GM18519 (cell line): ENCODE measurements around the gene LGALS12.

Experiments used
- ATAC-seq: cut with Tn5 transposase; IDR thresholded peaks from one replicate; pipeline ENCODE4 v1.9.1; 2021; ENCODE audit warnings: mild to moderate bottlenecking, moderate library complexity; ENCODE audit not compliant: unreplicated experiment, low FRiP score

The LGALS12 gene, protein sequence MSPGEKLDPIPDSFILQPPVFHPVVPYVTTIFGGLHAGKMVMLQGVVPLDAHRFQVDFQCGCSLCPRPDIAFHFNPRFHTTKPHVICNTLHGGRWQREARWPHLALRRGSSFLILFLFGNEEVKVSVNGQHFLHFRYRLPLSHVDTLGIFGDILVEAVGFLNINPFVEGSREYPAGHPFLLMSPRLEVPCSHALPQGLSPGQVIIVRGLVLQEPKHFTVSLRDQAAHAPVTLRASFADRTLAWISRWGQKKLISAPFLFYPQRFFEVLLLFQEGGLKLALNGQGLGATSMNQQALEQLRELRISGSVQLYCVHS

DNA sequence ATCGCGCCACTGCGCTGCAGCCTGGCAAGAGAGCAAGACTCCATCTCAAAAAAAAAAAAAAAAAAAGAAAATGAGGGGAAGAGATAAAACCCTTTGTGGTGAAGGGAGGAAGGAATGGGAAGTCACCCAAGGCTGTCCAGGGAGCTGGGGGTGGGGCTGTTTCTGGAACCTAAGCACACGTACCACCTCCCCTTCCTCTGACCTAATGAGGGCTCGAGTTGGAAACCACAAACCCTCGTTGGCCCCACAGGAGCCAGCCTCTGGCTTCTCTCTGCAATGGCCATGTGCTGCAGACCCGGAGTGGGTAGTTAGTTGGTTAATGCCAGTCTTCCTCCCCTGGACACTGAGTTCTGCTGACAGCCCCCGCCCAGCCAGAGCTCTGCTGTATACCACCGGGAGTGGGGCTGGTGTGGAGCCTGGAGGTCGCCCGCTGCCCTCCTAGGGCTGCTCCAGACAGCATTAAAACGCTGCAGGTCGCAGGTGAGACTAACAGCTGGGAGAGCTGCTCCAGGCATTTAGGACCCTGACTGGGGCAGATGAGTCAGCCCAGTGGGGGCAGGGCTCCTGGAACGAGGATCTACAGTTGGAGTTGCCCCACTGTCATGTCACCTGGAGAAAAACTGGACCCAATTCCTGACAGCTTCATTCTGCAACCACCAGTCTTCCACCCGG is at the start of gene LGALS12:
LGALS12 (plus strand) TSS at position 228 of the 672 bp plus-strand sequence; CDS start at position 603, 375 bp downstream.
- no peak for ATAC-seq

DNA sequence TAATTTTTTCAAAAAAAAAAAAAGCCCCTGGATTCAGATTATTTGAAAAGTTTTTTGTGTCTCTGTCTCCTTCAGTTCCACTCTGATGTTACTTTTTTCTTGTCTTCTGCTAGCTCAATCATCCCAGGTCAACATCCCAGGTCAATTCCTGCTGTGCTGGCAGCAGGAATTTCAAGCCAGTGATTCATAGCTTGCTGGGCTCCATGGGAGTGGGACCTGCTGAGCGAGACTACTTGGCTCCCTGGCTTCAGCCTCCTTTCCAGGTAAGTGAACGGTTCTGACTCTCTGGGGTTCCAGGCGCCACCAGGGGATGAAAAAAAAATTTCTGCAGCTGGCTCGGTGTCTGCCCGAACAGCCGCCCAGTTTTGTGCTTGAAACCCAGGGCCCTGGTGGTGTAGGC is 46.3 kb upstream of the LGALS12 start:
- no peak for ATAC-seq

DNA sequence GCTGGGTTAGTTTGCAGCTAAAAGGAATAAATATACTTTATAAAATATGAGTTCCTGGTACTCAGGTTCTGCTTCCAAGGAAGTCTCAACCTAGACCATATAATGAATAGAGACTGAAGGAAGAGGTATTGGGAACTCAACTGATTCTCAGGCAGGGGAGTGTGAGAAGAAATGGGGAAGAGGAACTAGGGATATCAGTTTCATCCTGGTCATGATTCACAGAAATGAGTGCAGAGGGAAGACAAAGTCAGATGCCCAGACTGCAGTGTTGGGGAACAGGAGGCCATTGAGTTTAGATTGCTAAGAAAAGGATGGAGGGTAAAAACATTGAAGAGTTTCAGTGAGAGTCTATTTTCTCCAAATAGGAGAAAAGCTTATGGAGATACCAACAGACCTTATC is 43.7 kb upstream of the LGALS12 start:
- ATAC-seq = no peak

DNA sequence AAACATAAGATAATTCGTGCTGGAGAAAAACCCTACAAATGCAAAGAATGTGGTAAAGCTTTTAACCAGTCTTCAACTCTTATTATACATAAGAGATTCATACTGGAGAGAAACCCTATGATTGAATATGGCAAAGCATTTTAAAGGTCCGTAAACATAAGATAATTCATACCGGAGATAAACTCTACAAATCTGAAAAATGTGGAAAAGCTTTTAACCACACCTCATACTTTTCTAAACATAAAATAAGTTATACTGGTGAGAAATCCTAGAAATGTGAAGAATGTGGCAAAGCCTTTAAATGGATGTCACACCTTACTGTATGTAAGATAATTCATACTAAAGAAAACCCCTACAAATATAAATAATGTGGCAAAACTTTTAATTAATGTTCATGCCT is 35.6 kb upstream of the LGALS12 start:
- no peak for ATAC-seq

DNA sequence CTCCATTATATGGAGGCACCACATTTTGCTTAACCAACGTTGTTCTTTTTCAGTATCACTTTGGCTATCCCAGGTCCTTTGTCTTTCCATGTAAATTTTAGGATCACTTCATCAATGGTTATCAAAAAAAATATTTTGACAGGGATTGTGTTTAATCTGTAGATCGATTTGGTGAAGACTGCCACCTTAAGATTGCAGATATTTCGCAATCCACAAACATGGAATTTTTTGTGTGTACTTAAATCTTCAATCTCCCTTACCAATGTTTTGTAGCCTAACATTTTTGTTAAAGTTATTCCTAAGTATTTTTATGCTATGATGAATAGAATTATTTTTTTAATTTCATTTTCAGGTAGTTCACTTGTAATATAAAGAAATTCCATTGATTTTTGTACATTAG is 33.5 kb upstream of the LGALS12 start:
- ATAC-seq = no peak

DNA sequence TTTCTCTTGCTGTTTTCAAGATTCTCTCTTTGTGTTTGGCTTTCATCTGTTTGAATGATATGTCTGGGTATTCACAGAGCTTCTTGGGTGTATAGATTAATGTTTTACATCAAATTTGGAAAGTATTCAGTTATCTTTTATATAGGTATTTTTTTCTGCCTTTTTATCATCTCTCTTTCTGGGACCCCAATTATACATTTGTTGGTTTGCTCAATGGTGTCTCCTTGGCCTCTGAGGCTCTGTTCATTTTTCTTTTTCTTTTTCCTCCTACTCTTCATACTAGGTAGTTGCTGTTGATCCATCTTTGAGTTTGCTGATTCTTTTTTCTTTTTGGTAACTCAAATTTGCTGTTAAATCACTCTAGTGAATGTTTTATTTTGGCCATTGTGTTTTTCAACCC is 29.3 kb upstream of the LGALS12 start:
- no peak for ATAC-seq

DNA sequence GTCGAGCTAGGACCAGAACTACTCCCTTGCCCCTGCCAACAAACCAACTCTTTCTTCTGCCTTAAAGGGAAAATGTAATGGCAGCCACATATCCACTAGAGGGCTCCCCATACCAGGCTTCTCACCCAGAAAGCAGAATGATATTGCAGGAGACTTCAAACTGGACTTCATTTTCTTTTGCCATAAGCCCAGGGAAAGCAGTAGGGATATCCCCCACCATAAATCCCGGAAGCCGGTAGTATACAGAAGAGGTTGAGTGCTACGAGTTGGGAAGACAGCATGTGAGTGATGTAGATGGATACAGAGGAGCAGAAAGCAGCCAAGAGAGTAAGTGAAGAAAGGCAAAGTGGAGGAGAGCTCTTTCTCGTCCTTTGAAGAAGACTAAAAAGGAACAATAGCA is 27.0 kb upstream of the LGALS12 start:
- no peak for ATAC-seq

DNA sequence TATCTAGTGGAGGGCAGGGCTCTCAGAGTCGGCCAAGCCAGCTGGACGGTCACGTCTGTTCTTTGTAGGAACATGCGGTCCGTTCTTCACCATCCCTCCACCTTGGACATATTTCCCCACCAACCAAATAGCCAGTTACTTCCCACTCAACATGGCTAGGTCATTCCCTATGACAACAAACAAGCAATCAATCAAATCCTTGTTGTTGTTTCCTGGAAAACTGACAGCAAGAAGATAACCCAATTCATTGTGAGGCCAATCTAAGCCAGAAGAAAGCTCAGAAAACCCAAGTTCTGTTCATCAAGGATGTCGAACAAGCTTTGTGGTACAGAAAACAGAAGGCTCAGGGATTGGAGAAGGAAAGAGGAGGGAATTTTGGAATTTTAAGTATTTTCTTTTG is 25.8 kb upstream of the LGALS12 start:
- no peak for ATAC-seq

DNA sequence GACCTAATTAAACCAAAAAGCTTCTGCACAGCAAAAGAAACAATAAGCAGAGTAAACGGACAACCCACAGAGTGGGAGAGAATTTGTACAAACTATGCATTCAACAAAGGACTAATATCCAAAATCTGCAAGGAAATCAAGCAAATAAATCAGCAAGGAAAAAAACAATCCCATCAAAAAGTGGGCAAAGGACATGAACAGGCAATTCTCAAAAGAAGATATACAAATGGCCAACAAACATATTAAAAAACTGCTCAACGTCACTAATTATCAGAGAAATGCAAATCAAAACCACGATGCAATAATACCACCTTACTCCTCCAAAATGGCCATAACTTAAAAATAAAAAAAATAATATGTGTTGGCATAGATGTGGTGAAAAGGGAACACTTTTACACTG is 20.1 kb upstream of the LGALS12 start:
- ATAC-seq = no peak

DNA sequence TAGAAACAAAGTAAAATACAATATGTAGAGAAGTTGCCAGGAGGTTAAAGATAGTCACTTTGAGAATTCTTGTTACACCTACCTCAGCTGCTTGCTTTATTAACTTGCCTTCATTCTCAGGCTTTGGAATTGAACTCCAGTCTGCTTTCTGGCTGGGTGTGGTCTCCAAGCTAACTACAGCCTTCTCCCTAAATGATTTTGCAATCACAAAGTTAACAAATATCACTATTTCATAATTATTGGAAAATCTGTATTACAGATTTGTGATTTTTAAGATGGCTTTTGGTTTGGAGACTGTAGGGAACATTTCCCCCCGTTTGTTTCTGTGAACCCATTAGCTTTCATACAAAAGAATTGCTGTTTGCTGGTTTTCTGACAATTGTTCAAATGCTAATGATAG is 17.1 kb upstream of the LGALS12 start:
- no peak for ATAC-seq

DNA sequence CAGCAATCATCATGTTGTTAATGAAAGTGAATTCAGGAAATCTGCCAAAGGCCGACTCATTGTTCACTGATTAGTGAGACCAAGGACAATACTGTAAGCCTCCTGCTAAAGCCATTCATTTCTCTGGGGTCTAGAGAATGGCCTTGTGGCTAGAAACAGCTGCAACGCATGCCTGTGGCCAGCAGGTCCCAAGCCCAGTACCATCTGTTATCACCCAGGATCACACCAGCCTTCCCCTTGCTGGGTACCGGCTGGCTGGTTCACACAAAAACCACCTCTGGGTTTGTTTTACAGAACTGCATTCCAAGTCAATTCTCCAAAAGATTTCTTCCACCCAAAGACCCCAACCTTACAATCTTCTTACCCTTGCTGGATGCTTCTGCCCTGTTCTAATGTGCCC is 16.0 kb upstream of the LGALS12 start:
- ATAC-seq = no peak

DNA sequence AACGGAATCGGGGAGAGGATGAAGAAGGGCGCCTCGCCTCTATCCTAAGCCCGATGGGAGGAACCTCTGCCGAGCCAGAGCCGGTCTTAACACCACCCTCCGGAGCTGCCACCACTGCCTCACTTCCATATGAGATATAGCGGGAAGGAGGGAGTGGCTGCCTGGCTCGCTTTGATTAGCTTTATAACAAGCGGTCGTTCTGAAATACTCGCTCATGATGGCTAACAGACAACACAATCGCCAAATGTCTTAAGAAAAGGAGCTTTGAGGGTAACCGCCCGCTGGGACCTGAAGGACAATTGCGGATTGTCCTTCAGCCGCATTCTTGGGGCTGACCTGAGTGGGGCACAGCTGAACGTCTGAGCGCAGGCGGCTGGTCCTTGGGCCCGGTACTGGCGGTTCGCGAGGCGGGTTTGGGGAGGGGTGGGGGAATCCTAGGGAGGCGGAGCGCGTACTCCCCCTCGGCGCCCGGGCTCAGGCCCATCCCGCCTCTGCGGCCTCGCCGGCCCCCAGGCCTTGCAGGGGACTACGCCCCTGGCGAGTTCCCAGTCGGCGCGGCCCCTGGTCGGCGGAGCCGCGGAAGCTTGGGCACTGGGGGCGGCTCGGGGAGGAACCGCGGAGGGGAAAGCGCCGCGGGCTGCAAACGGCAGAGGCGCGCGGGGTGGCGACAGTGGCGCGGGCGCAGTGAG is 15.2 kb upstream of the LGALS12 start, which contains the start of gene PLAAT5:
PLAAT5 (minus strand) TSS at position 617 of the 689 bp plus-strand sequence; CDS start at position 484, 133 bp downstream.
- no peak for ATAC-seq

DNA sequence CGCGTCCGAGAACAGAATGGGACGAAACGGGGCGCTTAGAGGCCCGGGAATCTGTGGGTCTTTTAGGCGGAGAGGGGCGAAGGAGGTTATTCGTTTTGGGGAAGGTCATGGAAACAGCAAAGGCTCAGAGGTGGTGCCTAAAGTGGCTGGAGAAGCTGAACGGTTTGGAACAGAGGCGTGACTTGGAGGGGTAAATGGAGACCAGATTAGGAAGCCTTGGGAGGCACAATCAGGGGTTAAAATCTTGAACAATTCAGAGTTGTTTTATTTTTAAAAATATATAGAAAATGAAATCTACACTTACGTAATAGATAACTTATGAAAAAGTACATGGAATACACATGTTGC is 14.7 kb upstream of the LGALS12 start:
- ATAC-seq = no peak

DNA sequence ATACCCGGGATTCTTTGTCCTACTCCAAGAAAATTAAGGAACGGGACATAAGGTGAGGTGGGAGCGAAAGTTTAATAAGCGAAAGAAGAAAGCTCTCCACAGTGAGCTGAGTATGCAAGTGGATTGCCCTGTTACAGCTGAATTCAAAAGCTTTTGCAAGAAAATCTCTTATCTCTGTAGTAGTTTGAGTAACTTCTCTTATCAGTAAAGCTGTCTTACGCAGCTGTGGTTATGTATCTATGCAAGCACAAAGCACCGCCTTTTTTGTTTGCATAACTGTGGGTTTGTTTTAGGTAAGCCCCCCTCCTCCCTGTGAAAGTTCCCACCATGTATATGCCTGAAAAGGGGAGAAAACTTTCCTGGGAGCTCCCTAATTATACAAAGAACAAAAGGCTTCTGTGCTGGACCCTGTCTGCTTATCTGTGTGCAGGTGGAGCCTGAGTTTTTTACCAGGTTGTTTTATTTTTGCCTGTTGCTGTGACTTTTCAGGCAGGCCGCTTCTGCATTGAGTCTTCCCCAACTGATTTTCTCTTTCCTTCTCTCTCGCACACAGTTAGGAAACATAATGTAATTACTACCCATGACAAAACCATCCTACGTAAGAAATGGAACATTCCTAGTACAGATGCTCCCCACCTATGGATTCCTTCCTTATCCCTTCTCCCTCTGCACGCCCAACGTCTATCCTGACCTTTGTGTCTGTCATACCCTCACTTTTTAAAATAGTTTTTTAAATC is 14.1 kb upstream of the LGALS12 start:
- ATAC-seq = no peak

DNA sequence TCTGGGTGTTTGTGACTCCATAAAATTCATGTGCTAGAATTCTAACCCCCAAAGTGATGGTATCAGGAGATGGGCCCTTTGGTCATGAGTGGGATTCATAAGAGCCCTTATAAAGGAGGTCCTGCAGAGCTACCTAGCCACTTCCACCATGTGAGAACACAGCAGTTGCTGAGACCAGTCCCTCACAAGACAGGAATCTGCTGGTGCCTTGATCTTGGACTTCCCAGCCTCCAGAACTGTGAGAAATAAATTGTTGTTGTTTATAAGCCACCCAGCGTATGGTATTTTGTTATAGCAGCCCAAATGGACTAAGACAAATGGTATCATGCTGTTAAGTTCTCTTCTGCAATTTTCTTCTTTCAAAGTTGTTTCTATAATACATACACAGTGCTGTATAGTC is 13.4 kb upstream of the LGALS12 start:
- no peak for ATAC-seq

DNA sequence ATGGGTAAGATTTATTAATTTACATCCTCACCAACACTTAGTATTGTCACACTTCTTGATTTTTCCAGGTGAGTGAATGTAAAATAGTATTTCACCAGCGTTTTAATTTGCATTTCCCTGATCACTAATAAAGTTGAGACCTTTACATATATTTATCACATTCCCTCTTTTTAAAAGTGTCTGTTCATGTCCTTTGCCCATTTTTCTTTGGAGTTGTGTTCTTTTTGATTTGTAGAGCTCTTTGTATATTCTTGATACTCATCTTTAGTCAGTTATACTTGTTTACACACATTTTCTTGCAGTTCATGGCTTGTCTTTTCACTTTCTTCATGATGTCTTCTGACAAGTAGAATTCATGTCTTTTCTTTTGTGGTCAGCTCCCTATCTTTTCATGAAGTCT is 12.8 kb upstream of the LGALS12 start:
- ATAC-seq = no peak

DNA sequence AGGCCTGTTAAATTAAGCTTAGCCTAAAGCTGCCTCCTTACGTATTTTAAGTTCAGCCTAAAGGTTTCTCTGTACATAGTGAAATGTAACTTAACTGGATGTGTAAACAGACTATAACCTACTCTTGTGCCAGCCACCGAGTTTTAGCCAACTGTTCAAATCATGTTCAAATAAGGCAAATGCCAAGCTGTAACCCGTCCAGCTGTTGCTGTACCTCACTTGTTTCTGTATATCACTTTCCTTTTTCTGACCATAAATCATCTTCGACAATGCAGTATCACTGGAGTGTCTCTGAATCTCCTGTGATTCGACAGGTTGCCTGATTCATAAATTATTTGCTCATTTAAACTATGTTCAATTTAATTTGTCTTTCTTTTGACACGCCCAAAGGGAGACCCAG is 10.9 kb upstream of the LGALS12 start:
- no peak for ATAC-seq

DNA sequence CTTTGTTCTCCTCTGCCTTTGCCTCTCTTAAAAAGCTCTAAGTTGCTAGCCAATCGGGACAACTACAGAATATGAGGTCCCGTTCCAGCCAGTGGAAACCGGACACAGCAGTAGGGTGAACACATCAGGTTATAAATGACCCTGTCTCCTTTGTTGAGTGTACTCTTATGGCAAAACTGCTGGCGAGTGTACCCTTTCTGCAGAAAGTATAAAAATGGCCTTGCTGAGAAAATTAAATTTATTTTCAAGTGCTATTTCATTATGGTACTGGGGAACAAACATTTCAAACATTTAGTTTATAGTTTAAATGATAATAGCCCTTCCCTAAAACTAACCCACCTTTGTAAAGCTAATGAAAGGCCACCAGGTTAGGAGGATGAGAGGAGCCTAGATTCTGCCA is 6.0 kb upstream of the LGALS12 start:
- no peak for ATAC-seq

DNA sequence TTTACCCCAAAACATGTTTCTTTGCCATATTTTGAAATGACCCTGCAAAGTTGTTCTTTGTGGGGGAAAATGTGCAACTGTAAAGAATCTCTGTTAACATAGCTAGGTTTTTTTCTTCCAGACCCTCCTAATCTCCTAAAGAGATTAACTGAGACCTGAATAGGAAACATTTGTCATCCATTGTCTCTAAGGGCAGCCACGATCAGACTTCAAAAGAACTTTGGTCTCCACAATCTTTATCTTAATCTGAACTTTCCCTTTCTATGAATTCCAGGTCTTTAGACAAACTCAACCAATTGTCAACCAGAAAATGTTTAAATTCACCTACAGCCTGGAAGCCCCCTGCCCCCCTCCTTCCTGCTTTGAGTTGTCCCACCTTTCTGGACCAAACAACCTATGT is 4.6 kb upstream of the LGALS12 start:
- ATAC-seq = no peak

DNA sequence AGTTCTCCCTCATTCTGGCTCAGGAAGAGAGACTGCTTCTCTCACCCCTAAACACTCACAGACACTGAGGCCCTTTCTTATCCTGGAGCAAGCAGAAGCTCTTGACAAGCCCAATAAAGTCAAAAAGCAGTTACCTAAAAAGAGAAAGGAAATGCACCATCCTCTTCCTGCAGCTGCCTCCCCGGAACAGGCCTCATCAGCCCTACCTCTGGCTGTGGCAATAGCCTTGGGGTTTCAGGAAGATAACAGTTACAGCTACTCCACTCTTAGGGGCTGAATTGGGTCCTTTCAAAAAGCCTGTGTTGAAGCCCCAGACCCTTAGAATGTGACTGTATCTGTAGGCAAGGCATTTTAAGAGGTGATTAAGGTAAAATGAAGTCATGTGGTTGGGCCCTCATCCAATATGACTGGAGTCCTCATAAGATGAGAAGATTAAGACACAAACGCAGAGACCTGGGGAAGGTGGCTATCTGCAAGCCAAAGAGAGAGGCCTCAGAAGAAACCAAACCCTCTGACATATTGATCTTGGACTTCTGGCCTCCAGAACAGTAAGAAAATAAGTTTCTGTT is 3.5 kb upstream of the LGALS12 start:
- no peak for ATAC-seq

DNA sequence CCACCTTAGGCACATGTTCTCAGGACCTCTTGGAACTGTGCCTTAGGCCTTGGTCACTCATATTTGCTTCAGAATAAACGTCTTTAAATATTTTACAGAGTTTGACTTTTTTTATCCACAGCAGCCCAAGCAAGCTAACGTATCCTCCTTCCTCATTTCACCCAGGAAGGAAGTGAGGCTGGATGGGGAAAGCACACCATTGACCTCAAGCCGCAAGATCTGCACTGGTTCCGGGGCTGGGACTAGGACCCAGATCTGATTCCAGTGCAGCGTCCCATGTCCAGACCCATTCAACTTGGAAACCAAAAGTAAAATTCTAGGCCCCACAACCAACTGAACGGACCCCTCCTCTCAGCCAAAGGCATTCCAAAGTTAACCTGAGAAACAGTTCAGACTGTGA is 2.4 kb upstream of the LGALS12 start:
- ATAC-seq = no peak
